HG02938 (cell line): ENCODE data around the gene PGAP3.

Experiments used
- ATAC-seq: cut with Tn5 transposase; IDR thresholded peaks from one replicate; pipeline ENCODE4 v1.9.1; 2021; ENCODE audit warnings: mild to moderate bottlenecking, moderate library complexity; ENCODE audit not compliant: unreplicated experiment

Gene PGAP3

DNA sequence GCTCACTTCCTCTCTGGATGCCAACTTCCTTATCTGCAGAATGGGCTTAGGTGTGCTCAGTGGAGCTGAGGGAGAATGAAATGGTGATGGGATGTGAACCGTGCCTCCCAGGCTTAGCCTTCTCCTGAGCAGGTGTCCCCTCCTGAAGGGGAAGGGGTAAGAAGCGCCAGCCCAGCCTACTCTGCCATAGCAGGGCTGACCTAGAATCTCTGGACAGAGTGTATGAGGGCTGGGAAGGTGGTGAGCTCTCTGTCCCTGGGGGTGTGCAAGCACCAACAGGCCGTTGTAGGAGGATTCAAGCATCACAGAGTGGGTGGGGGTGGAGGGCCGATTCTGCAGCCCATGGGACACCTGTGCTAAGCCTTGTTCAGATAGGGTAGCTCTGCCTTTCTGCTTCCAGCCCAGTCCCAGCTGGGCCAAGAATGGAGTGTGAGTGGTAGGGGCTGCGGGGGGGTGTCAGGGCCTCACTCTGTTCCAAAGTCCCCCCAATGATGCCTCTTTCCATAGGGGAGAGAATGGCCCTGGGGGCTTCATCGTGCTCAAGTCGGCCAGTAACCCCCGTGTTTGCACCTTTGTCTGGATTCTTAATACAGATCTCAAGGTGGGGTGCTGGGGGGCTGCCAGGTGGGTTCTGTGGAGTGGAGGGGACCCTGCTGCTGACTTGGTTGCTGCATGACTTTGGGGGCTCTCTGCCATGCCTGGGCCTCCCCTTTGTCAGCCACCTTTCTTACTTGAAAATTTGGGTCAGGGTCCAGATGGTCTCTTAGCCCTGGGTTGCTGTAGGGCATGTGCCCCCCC, 25.9 kb downstream of the PGAP3 start:
- ATAC-seq, result no peak

DNA sequence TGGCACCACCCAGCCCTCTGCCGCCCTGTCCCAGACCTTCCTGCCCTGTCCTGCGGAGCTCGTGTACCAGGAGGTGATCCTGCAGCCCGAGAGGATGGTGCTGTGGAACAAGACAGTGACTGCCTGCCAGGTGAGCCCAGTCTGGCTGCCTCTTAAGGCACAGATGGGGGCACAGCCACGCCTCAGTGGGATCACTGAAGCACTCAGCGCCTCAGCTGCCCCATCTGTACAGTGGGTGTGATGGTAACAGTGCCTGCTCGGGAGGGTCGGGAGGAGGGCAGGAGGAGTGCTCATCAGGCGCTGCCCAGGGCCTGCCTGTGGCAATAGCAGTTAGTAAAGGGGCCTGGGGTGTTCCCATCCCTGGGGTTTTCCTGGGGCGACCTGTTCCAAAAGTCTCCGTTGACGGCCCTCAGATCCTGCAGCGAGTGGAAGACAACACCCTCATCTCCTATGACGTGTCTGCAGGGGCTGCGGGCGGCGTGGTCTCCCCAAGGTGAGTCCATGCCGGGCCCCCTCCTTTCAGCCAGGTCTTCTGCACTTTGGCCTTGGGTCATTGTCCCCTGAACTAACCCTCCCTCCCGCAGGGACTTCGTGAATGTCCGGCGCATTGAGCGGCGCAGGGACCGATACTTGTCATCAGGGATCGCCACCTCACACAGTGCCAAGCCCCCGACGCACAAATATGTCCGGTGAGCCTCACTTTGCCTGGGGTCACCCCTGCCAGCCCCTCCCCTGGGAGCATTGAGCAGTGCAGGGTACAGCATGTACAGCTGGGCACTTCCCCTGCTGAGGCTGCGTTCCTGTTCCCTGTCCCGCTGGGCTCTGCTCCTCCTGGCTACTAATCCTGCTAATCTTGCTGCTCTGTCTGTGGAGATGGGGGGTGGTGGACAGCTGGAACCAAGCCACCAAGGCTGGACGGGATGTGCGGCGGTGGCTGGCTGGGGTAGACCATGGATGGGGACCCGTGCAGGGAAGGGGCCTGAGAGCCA, 27.2 kb downstream of the PGAP3 start:
- no peak for ATAC-seq

DNA sequence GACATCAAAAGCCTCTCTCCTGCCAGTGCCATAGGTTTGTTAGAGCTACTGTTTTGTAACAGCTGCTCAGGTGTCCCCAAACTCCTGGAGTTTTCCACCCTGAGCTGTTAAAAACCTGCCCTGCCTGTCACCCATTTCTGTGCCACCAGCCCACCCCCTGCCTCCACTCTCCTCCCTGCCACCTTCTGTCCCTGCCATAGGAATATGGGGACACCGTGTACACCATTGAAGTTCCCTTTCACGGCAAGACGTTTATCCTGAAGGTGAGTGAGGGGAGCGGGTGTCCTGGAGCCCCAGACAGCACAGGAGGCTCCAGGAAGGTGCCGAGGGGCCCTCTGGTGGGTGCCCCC, 27.9 kb downstream of the PGAP3 start:
- no peak for ATAC-seq

DNA sequence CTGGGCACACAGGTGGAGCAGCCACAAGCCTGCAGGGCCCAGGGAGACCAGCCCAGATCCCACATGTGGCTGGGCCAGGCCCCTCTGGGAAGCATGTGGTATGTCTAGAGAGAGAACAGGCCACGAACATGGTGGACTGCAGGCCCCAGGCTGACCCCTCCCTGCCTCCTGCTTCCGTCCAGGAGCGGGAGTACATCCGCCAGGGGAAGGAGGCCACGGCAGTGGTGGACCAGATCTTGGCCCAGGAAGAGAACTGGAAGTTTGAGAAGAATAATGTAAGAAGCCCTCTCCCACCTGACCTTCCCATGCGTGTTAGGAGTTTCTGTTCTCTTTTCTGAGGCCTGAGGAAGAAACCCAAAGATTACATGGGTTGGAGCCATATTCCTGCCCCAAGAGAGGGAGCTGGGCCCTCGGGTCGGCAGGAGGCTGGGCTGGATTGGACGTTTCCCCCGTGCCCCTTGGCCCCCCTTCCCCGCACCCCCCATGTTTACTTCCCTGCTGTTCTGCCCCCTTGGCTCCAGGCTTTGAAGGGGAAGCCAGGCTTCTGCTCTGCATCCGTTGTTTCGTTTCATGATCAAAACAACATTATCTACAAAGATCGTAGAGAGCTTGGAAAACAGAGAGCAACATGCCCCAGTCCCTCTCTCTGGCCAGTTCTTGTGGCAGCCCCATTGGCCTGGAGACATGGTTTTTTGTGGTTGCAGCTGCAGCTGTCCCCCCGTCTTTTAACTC, 28.4 kb downstream of the PGAP3 start:
- ATAC-seq, result no peak

DNA sequence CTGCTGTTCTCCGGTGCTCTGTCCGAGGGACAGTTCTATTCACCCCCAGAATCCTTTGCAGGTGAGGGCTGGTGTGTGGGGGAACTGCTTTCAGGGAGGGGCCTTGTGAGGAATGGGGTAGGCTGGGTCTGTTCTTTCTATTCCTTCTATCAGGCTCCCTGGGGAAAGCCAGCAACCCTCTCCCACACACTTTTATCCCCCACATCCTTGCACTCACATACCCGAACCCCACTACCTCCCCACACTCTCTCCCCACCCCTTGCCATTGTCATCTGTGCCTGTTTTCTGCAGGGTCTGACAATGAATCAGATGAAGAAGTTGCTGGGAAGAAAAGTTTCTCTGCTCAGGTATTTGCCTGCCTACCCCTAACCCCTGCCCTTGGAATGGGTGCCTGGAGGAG, 29.1 kb downstream of the PGAP3 start:
- ATAC-seq, result no peak

DNA sequence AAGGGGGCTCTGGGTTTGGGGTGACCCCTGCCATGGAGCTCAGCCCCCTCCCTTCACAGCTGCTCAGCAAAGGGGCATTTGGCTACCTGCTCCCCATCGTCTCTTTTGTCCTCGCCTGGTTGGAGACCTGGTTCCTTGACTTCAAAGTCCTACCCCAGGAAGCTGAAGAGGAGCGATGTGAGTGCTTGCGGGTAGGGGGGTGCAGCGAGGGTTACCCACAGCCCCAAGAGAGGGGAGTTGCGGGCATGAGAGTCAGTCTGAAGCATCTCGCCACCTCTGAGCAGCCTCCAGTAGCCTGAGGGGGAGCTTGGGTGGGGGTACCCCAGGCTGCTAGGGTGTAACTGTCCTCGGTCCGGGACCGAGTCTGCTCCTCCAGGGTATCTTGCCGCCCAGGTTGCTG, 29.5 kb downstream of the PGAP3 start:
- no peak for ATAC-seq

DNA sequence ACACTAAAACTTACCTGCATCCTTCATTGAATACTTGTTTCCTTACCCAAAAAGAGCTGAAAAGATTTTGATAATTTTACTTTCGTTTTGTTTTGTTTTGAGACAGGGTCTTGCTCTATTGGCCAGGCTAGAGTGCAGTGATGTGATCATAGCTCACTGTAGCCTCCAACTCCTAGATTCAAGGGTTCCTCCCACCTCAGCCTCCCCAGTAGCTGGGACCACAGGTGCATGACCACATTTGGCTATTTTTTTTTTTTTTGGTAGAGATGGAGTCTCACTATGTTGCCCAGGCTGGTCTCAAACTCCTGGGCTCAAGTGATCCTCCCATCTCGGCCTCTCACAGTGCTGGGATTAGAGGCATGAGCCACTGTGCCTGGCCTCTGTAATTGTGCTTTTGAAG, 32.8 kb downstream of the PGAP3 start:
- no peak for ATAC-seq

DNA sequence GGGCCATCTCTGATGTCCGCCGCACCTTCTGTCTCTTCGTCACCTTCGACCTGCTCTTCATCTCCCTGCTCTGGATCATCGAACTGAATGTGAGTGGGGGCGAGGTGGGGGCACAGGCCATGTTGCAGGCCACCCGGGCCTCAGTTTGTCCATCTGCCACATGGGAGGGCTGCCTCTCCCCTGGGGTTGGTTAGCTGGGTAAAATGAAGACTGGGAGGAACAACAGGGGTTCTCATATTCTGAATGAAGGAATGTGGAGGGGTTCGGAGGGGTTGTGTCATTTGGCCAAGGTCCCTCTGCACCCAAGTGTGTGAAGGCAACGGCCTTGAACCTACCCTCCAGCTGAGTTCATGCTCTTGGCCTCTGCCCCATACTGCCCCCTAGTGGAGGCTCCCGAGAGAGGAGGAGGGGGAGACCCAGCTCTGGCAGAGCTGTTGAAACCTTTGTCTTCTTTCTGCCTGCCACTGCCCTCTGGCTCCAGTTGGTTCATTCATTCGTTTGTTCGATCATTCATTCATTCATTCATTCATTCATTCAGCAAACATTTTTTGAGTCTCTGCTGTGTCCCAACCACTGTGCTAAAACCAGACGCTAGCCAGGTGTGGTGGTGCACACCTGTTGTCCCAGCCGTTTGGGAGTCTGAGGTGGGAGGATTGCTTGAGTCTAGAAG, 34.1 kb downstream of the PGAP3 start:
- ATAC-seq, result no peak

DNA sequence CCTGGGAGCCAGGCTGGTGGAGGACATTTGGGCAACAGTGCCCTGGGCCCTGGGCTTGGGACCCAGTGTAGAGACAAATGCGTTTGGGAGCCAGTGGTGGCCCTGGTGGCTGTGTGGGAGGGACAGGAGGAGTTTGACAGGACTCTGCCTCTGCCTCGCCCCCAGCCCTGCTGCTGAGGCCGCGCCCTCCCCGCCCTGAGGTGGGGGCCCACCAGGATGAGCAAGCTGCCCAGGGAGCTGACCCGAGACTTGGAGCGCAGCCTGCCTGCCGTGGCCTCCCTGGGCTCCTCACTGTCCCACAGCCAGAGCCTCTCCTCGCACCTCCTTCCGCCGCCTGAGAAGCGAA, 34.6 kb downstream of the PGAP3 start:
- ATAC-seq, result no peak

DNA sequence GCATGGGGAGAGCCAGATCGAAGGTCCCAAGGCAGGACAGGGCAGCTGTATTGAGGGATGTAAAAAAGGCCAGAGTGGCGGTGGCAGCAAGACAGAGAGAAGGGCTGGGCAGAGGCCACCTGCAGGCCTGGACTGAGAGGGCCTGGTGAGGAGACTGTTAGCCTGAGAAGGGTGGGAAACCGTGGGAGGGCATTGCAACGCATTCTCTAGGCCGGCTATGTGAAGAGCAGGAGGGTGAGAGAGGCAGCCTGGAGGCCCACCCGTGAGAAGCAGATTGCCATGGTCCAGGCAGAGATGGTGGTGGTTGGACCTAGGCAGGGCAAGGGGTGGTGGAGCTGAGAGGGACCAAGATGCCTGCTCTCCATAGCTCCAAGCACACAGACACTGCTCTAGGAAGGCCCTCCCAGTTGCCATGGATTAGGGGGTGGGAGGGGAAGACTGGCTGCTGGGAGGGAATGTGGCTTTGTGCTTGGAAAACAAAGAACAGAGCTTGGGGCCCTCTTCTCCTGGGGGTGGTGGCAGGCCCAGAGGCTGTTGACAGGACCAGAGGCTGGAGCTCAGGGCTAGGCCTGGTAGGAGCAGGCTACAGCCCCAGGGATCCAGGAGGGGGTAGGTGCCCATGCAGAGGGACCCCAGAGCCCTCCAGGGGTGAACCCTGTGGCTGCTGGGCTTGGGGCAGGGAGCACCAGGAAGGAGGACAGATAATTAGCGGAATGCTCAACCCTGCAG, 35.1 kb downstream of the PGAP3 start:
- ATAC-seq, result no peak

DNA sequence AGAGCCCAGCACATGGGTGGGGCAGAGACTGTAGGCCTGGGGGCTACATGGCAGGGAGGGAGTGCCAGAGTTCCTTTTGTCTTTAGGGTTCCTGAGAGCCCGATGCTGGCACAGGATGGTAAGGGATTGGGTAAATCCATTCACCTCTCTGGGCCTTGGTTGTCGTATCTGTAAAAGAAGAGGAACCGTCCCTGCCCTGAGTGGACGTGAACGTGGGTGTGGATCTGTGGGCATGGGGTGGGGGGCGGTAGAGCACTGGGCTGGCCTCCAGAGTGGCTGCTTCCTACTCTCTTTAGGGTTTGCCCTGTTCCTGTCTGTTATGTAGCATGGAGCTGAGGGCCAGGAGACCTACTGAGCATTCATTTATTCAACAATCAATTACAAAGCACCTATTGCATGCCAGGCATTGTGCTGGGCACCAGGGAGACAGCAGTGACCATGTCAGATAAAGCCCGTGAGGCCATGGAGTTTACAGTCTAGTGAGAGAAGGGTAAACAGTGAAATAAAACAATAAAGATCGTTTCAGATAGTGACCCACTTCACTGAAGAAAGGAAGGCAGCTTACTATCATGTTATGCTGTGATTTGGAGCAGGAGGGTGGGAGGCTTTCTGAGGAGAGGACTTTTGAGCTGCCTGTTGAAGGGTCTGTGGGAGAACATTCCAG, 35.8 kb downstream of the PGAP3 start:
- ATAC-seq, result no peak

DNA sequence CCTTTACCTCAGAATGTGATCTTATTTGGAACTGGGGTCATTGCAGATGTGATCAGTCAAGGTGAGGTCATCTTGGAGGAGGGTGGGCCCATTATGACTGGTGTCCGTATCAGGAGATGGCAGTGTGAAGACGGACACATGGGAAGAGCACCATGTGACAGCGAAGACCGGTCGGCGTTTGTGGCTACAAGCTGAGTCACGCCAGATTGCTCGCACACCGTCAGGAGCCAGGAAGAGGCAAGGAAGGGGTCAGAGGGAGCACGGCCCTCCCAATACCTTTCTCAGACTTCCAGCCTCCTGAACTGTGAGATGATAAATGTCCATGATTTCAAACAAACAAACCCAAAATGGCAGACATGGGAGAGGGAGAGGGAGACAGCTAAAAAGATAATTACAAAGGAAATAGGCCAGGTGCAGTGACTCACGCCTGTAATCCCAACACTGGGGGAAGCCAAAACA, 37.7 kb downstream of the PGAP3 start:
- ATAC-seq, result no peak

DNA sequence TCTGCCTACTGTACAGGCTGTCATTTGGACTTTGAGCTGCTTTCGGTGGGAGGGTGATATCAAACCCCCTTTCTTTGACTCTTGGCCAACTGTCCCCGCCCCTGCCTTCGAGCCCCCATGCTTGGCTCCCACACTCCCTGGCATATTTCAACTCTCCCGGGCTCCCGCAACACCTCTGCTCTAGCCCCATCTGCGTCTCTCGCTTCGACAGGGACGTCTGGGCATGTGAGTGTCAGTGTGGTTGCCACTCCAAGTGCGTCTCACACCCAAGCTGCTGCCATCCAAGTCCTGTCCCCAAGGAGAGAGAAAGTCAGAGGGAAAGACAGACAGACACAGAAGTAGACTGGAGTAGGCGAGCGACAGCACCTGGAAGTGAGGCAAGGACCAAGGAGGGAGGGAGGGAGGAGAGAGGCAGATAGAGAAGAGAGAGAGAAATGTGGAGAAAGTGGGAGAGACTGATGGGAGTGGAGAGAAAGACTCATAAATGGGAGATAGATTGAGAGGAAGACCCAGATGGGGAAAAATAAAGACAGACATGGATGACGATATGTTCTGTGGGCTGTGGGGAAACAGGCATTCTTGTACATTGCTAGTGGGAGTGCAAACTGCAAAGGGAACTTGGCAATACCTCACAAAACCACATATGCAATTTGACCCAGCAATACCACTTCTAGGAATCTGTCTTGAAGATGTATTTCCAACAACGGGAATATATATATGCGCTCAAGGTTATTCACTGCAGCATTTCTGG, 39.1 kb downstream of the PGAP3 start:
- no peak for ATAC-seq

DNA sequence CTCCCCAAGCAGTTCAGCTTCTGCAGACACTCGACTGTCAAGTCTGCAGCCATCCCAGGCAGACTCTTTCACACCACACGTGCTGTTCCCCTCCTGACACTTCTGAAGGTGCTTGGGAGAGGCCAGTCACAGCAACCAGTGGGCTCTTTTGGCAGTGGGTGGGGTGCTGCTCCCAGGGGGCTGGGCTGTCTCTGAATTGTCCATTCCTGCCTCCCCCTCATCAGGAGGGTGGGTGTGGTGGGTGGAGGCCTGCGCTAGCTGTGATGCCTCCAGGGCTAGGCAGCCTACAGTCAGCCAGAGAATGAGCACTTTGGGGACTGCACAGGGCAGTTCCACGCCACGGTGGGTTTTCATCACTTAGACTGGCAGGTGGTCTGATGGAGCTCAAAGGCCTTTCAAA, 40.6 kb downstream of the PGAP3 start:
- no peak for ATAC-seq

DNA sequence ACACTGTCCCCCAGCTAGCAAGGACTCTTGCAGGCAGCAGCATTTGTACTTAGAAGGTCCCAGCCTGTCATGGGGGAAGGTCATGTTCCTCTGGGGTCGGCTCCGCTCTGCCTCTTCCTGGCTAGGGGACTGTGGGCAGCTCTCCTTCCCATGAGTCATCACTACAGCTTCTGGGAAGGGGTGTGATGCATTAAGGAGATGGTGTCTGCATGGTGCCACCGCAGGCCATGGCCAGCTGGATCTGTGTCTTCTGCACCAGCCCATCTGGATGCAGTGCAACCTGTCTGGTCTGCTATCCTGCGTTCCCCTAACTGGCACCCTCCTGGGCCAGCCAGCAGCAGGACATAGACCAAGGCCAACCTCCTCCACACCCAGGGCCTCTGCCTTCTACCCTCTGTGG, 44.6 kb downstream of the PGAP3 start:
- ATAC-seq, result no peak

DNA sequence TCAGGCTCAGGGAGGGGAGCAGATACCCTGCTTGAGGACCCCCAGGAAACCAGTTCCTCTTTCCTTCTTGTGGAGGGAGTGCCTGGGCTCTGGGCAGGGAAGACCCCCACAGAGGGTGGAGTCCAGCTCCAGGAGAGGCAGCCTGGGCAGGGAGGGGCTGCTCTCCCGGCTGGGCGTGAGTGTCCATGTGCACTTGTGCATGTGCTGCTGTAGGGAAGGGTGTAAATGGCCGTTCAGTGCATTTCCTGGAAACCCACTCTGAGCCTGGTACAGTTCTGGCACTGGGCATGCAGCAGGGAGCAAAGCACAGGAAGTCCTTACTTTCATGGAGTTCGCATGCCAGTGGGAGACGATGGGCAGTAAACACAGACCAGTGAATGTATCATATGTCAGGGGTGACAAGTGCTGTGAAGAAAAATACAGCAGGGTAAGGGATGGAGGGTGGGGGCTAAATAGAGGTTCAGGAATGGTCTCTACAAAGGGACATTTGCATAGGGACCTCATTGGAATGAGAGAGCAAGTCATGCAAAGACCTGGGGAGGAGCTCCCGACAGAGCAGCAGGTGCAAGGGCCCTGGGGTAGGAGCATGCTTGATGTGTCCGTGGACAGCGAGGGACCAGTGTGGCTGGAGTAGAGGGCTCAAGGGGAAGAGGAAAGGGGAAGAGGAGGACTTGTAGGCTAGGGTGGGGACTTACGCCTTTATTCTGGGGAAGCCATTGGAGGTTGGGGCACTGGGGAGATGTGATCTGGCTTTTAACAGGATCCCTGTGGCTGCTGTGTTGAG, 45.4 kb downstream of the PGAP3 start:
- no peak for ATAC-seq

DNA sequence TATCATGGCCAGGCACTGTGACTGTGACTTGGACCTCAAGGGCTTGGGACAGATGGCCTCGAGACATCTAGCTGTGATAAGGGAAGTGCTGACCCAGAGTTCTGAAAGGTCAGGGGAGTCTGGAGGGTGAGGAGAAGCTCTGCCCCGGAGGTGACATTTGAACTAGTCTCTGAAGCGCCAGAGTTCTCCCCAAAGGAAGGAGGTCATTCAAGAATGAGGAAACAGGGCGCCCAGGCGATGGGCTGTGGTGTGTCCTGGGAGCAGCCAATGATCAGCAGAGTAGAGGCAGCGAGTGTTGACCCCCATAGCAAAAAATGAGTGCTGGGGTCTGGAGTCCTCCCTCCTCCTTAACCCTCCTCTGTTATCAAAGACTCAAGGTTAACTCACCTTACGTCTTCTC, 46.0 kb downstream of the PGAP3 start:
- ATAC-seq, result no peak

DNA sequence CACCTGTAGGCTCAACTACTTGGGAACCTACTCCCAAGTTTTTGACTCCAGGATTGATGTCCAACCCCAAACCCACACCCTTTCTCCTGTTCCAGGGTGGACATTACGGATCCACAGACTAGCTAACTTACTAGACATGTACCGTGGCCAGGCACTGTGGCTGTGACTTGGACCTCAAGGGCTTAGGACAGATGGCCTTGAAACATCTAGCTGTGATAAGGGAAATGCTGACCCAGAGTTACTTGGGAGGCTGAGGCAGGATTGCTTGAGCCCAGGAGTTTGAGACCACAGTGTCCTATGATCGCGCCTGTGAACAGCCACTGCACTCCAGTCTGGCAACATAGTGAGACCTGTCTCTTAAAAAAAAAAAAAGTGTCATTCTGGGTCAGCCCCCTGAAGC, 46.8 kb downstream of the PGAP3 start:
- no peak for ATAC-seq
